Common myeloid progenitor, CD34-positive (primary cell): Measurements from ENCODE around the gene ADRB1.

Source experiments
- CTCF ChIA-PET: fragments of 350-600 bp; sonication (Branson Sonifier 250); formaldehyde crosslinking; loops from one replicate; lab custom pipeline; 2021; ENCODE audit warnings: antibody characterized with exemption; lab: Charles Lee
- POLR2A ChIA-PET: fragments of 350-600 bp; sonication (Branson Sonifier 250); formaldehyde crosslinking; loops from one replicate; lab custom pipeline; 2021; ENCODE audit warnings: antibody characterized with exemption; lab: Charles Lee
- DNase-seq, 3 donors: peaks; one replicate each; pipeline versions ENCODE4 v3.0.0 to v3.0.0-alpha.2; 2013
- H3K27ac ChIP-seq, 2 experiments: 1 replicate in 1 of 2; 2 replicates in 1 of 2; pipeline ENCODE4 v1.7.0; 2013; ENCODE audit warnings: inconsistent platforms in 2 of 2, low read length in 2 of 2, mild to moderate bottlenecking in 2 of 2, low read depth in 1 of 2, moderate library complexity in 1 of 2; ENCODE audit not compliant: severe bottlenecking in 2 of 2, insufficient read depth in 1 of 2, poor library complexity in 1 of 2
- H3K27me3 ChIP-seq, 5 experiments: replicated peaks in 2 of 5; 1 replicate in 3 of 5; 2 replicates in 2 of 5; pipeline versions ENCODE4 v1.6.1 to v1.7.0; 2013; ENCODE audit warnings: low read length in 4 of 5, mild to moderate bottlenecking in 2 of 5, moderate library complexity in 2 of 5, inconsistent platforms in 1 of 5; ENCODE audit not compliant: insufficient read depth in 5 of 5, control insufficient read depth in 4 of 5
- H3K36me3 ChIP-seq, 4 experiments: 1 replicate in 2 of 4; 2 replicates in 2 of 4; pipeline versions ENCODE4 v1.6.1 to v1.7.0; 2013; ENCODE audit warnings: low read length in 3 of 4, control low read depth in 1 of 4, mild to moderate bottlenecking in 1 of 4; ENCODE audit not compliant: control insufficient read depth in 4 of 4, insufficient read depth in 4 of 4
- H3K4me1 ChIP-seq, 4 experiments: 1 replicate in 3 of 4; 2 replicates in 1 of 4; pipeline versions ENCODE4 v1.6.1 to v1.7.1; 2013; ENCODE audit warnings: low read length in 3 of 4, mild to moderate bottlenecking in 3 of 4, control low read depth in 1 of 4, inconsistent platforms in 1 of 4, moderate library complexity in 1 of 4; ENCODE audit not compliant: control insufficient read depth in 4 of 4, insufficient read depth in 4 of 4; ENCODE audit errors: control extremely low read depth in 1 of 4
- H3K4me3 ChIP-seq, 7 experiments: 1 replicate in 4 of 7; 2 replicates in 3 of 7; pipeline versions ENCODE4 v1.5.1 to v1.7.0; 2013; ENCODE audit warnings: mild to moderate bottlenecking in 7 of 7, low read length in 6 of 7, moderate library complexity in 6 of 7, inconsistent platforms in 2 of 7, low read depth in 2 of 7, control low read depth in 1 of 7; ENCODE audit not compliant: insufficient read depth in 4 of 7, control insufficient read depth in 1 of 7; ENCODE audit errors: extremely low read depth in 1 of 7
- H3K9me3 ChIP-seq, 5 experiments: 1 replicate in 4 of 5; 2 replicates in 1 of 5; pipeline versions ENCODE4 v1.6.1 to v1.7.1; 2013; ENCODE audit warnings: low read length in 4 of 5, mild to moderate bottlenecking in 2 of 5, inconsistent platforms in 1 of 5, low read depth in 1 of 5, moderate library complexity in 1 of 5; ENCODE audit not compliant: control insufficient read depth in 4 of 5, insufficient read depth in 2 of 5; ENCODE audit errors: control extremely low read depth in 1 of 5
- WGBS: methylation state at CpG from one replicate; pipeline ENCODE4 v1.1.5; 2013; ENCODE audit not compliant: insufficient coverage; 5-methylcytosine and 5-hydroxymethylcytosine counted together

ADRB1 gene

DNA sequence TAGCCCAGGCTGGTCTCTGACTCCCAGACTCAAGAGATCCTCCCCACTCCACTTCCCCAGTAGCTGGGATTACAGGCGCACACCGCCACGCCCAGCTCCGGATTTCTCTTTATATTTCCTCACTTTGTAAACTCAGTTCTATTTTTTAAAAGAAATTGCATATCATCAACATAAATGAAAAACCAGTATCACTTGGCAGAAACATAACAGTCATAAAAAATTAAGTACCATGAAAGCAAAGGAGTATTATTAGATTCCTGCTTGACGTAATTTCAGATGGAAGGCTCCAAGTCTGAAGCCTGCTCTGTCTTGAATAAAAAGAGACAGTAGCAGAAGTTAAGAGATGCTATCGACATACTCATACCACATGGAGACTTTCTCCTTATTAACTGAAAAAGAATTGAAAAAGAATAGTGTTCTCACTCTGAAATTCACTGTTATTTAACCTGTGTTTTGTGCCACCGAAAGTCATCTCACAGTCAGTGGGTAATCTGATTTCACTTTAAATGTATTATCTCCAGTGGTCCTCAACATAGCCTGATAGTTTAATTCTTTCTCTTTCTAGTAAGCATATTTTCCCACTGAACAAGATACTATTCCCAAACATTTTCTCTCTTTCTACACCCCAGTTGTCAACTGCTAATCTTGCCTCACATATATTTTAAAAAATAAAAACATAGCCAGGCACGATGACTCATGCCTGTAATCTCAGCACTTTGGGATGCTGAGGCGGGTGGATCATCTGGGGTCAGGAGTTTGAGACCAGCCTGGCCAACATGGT, 40.3 kb upstream of the ADRB1 start:
- POLR2A ChIA-PET: no interaction called here
- Histone ChIP-seq H3K27ac (no peak overlapping the region), H3K9me3 (no peaks in the 10 kb centered on the region), H3K36me3 (no peaks in the 10 kb centered on the region), H3K4me1 (peaks cover 3 to 7% (median 5%) of the 10 kb centered on the region in 4 experiments), H3K4me3 (no peak overlapping the region), H3K27me3 (no peaks in the 10 kb centered on the region)
- WGBS: 98% methylated on average over 7 of the region's 9 CpGs
- no peak for DNase-seq
- CTCF ChIA-PET: interaction anchor here (0.7 to 1.4 kb wide), 2 partner anchors 8 to 27 kb away, joined by 3 to 4 read pairs; no protein-coding TSS in a partner anchor

GRCh38 chr10:114009281-114009996, 34.2 kb upstream of the ADRB1 start:
- H3K36me3 ChIP-seq: no peaks in the 10 kb centered on the region
- H3K4me3 ChIP-seq: no peak overlapping the region
- no peaks in the 10 kb centered on the region for H3K27me3 ChIP-seq
- CTCF ChIA-PET: interaction anchor here (0.6 kb wide), 1 partner anchor 58 kb away, joined by 3 read pairs; no protein-coding TSS in a partner anchor
- POLR2A ChIA-PET: no interaction called here
- H3K9me3 ChIP-seq: no peaks in the 10 kb centered on the region
- no peaks in the 10 kb centered on the region for H3K4me1 ChIP-seq
- DNase-seq: no peak
- no peak overlapping the region for H3K27ac ChIP-seq
- WGBS: 100% methylated on average over 2 of the region's 5 CpGs

GRCh38 chr10:114010316-114010715, 33.4 kb upstream of the ADRB1 start:
- CTCF ChIA-PET: no interaction called here
- Histone ChIP-seq H3K9me3 (peaks cover 0 to 2% (median 0%) of the 10 kb centered on the region in 5 experiments), H3K27ac (no peak overlapping the region), H3K36me3 (no peaks in the 10 kb centered on the region), H3K4me1 (no peaks in the 10 kb centered on the region), H3K27me3 (no peaks in the 10 kb centered on the region), H3K4me3 (no peak overlapping the region)
- no CpG with 5 or more reads among the region's 2 CpGs for WGBS
- POLR2A ChIA-PET: no interaction called here
- no peak for DNase-seq

DNA sequence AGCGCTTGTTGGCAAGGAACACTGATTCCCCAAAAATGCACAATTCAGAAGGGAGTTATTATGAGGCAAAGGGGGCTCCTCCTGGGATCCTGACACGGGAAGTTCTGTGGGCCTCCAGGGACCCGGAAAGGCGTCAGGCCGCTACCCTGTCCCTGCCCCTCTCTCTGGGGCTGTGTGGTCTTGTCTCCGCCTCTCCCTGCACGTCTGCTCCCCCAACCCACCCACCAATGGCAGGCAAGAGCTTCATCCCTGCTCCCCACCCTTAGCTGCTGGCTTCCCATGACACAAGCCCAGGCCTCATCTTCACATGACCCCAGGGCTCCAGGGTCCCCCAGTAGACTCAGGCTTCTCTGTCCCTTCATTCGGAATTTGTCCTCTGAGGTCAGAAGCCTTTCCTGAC, 31.0 kb upstream of the ADRB1 start:
- no peak for DNase-seq
- Histone ChIP-seq H3K4me3 (no peak overlapping the region), H3K27ac (no peak overlapping the region), H3K27me3 (no peaks in the 10 kb centered on the region), H3K9me3 (peaks cover 0 to 7% (median 0%) of the 10 kb centered on the region in 5 experiments), H3K36me3 (no peaks in the 10 kb centered on the region), H3K4me1 (peaks cover 0 to 2% (median 0%) of the 10 kb centered on the region in 4 experiments)
- ChIA-PET CTCF (no interaction called here), POLR2A (no interaction called here)
- WGBS: 98% methylated on average over 6 of the region's 8 CpGs

DNA sequence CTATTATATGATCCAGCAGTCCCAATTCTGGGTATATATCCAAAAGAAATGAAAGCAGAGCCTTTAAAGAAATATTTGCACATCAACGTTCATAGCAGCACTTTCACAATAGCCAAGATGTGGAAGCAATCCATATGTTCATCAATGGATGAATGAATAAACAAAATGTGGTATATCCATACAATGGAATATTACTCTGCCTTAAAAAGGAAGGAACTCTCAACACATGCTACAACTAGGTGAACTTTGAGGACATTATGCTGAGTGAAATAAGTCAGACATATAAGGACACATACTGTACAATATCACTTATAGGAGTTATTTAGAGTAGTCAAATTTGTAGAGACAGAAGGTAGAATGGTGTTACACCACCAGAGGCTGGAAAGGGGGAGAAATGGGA, 28.0 kb upstream of the ADRB1 start:
- Histone ChIP-seq H3K4me1 (peaks cover 0 to 4% (median 0%) of the 10 kb centered on the region in 4 experiments), H3K9me3 (peaks cover 0 to 7% (median 0%) of the 10 kb centered on the region in 5 experiments), H3K27me3 (no peaks in the 10 kb centered on the region), H3K27ac (no peak overlapping the region), H3K36me3 (no peaks in the 10 kb centered on the region), H3K4me3 (no peak overlapping the region)
- ChIA-PET CTCF (interaction anchor here (1.0 to 1.5 kb wide), 2 partner anchors 13 to 16 kb away, joined by 3 read pairs; no protein-coding TSS in a partner anchor), POLR2A (interaction anchor here (1.5 kb wide), 1 partner anchor 71 kb away, joined by 3 read pairs; no protein-coding TSS in a partner anchor)
- DNase-seq: no peak
- no CpG with 5 or more reads among the region's 1 CpG for whole genome bisulfite sequencing

DNA sequence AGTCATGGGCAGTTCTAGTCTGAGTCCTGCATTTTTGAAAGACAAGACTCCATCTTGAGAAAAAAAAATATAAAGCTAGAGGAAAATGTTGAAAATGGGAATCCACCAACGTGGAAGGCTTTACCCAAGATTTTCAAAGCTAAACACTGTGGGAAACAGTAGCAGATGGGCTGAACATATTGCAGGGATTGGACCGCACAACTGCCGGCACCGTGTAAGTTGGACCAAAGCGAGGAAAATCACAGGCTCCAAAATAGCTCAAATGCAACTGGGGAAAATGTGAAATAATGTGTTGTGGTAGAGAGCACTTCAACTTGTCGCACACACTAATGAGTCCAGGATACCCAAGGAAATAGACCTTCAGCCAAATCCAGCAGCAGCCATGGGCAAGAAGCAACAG, 26.4 kb upstream of the ADRB1 start:
- Histone ChIP-seq H3K27ac (no peak overlapping the region), H3K36me3 (no peaks in the 10 kb centered on the region), H3K4me3 (no peak overlapping the region), H3K9me3 (peaks cover 0 to 7% (median 0%) of the 10 kb centered on the region in 5 experiments), H3K27me3 (no peaks in the 10 kb centered on the region), H3K4me1 (peaks cover 0 to 10% (median 1%) of the 10 kb centered on the region in 4 experiments)
- CTCF ChIA-PET: interaction anchor here (1.3 to 1.5 kb wide), 5 partner anchors 12 to 54 kb away, joined by 3 to 4 read pairs (median 3); no protein-coding TSS in a partner anchor
- no peak for DNase-seq
- WGBS: 88% methylated on average over 6 of the region's 6 CpGs
- POLR2A ChIA-PET: interaction anchor here (1.5 kb wide), 1 partner anchor 72 kb away, joined by 3 read pairs; no protein-coding TSS in a partner anchor
